ENCODE measurements around the gene GRIK2.
"Not testable (repeated sequence)": the region's sequence is repeated elsewhere in the genome, so short reads cannot be mapped to it uniquely, and the experiment has no call there.

GRIK2 gene

GRCh38 chr6:102064142-102064541 lies 670.6 kb downstream of the GRIK2 start:
- no peak for DNase-seq

GRCh38 chr6:102066301-102066700 lies 672.8 kb downstream of the GRIK2 start:
- no peak for DNase-seq

- no peak for DNase-seq
These were observed 674.9 kb downstream of the GRIK2 start for GRCh38 chr6:102068349-102068929.

- no peak for DNase-seq
These were observed 682.0 kb downstream of the GRIK2 start for GRCh38 chr6:102075539-102075938.

- no peak for DNase-seq
These were observed 691.7 kb downstream of the GRIK2 start for GRCh38 chr6:102085257-102085656.

- not testable (repeated sequence) for DNase-seq
These were observed 694.7 kb downstream of the GRIK2 start for GRCh38 chr6:102088160-102088559.

GRCh38 chr6:102114402-102114801 lies 720.9 kb downstream of the GRIK2 start:
- DNase-seq, result no peak

GRCh38 chr6:102115911-102116310 lies 722.4 kb downstream of the GRIK2 start:
- no peak for DNase-seq

- no peak for DNase-seq
These were observed 724.5 kb downstream of the GRIK2 start for GRCh38 chr6:102118034-102118433.

Measured in stimulated activated CD4-positive, alpha-beta T cell treated with anti-CD3 and anti-CD28 coated beads, Interleukin-2, amount 100 ng/mL, for 24 hours (primary cell).